Measurements from ENCODE around the gene PPAT.
"Not testable (repeated sequence)": the region's sequence is repeated elsewhere in the genome, so short reads cannot be mapped to it uniquely, and the experiment has no call there.

PPAT gene

GRCh38 chr4:56435140-56435926, at the start of gene PPAT:
PPAT (minus strand) TSS chr4:56435615; CDS start chr4:56435477, 138 bp downstream.
- Mint-ChIP-seq H3K36me3 (ENCODE audit: low read depth) (peaks cover 79% of the 10 kb centered on the region), H3K27me3 (no peaks in the 10 kb centered on the region), H3K4me3 (peak within 1 kb of the TSS; percentile 94), H3K9me3 (no peaks in the 10 kb centered on the region), H3K4me1 (ENCODE audit: low read depth) (peaks cover 51% of the 10 kb centered on the region), H3K27ac (peak within 1 kb of the TSS; percentile 96)
- DNase-seq = peak; percentile 99

GRCh38 chr4:56480691-56481090, 45.3 kb upstream of the PPAT start:
- Mint-ChIP-seq H3K9me3 (no peaks in the 10 kb centered on the region), H3K4me3 (no peak overlapping the region), H3K4me1 (ENCODE audit: low read depth) (no peaks in the 10 kb centered on the region), H3K27me3 (no peaks in the 10 kb centered on the region), H3K27ac (no peak overlapping the region), H3K36me3 (ENCODE audit: low read depth) (peaks cover 89% of the 10 kb centered on the region)
- DNase-seq = no peak

- H3K4me3 Mint-ChIP-seq = no peak overlapping the region
- H3K27me3 Mint-ChIP-seq = no peaks in the 10 kb centered on the region
- H3K9me3 Mint-ChIP-seq = no peaks in the 10 kb centered on the region
- H3K27ac Mint-ChIP-seq = no peak overlapping the region
- no peaks in the 10 kb centered on the region for H3K4me1 Mint-ChIP-seq (ENCODE audit: low read depth)
- DNase-seq = no peak
- H3K36me3 Mint-ChIP-seq (ENCODE audit: low read depth) = peaks cover 91% of the 10 kb centered on the region
These were observed 41.8 kb upstream of the PPAT start for GRCh38 chr4:56477192-56477702.

GRCh38 chr4:56475917-56476316, 40.5 kb upstream of the PPAT start:
- DNase-seq = no peak
- Mint-ChIP-seq H3K4me3 (no peak overlapping the region), H3K27ac (no peak overlapping the region), H3K4me1 (ENCODE audit: low read depth) (peaks cover 2% of the 10 kb centered on the region), H3K9me3 (no peaks in the 10 kb centered on the region), H3K36me3 (ENCODE audit: low read depth) (peaks cover 98% of the 10 kb centered on the region), H3K27me3 (no peaks in the 10 kb centered on the region)

GRCh38 chr4:56469489-56470210, 34.2 kb upstream of the PPAT start:
- H3K27ac Mint-ChIP-seq = peak overlapping the region; percentile 73
- no peaks in the 10 kb centered on the region for H3K9me3 Mint-ChIP-seq
- DNase-seq = no peak
- peak overlapping the region; percentile 98 for H3K4me3 Mint-ChIP-seq
- peaks cover 39% of the 10 kb centered on the region for H3K4me1 Mint-ChIP-seq (ENCODE audit: low read depth)
- H3K27me3 Mint-ChIP-seq = no peaks in the 10 kb centered on the region
- H3K36me3 Mint-ChIP-seq (ENCODE audit: low read depth) = peaks cover 85% of the 10 kb centered on the region

GRCh38 chr4:56468097-56468422, 32.6 kb upstream of the PPAT start:
- peaks cover 50% of the 10 kb centered on the region for H3K4me1 Mint-ChIP-seq (ENCODE audit: low read depth)
- DNase-seq = no peak
- H3K27ac Mint-ChIP-seq = peak overlapping the region; percentile 99
- peak overlapping the region; percentile 98 for H3K4me3 Mint-ChIP-seq
- peaks cover 85% of the 10 kb centered on the region for H3K36me3 Mint-ChIP-seq (ENCODE audit: low read depth)
- no peaks in the 10 kb centered on the region for H3K27me3 Mint-ChIP-seq
- no peaks in the 10 kb centered on the region for H3K9me3 Mint-ChIP-seq

GRCh38 chr4:56467284-56468096, 32.1 kb upstream of the PPAT start, which contains the start of gene SRP72:
SRP72 (plus strand) TSS chr4:56467617; CDS start chr4:56467636, 19 bp downstream.
- H3K36me3 Mint-ChIP-seq (ENCODE audit: low read depth) = peaks cover 85% of the 10 kb centered on the region
- peak within 1 kb of the TSS; percentile 98 for H3K4me3 Mint-ChIP-seq
- H3K9me3 Mint-ChIP-seq = no peaks in the 10 kb centered on the region
- H3K4me1 Mint-ChIP-seq (ENCODE audit: low read depth) = peaks cover 51% of the 10 kb centered on the region
- DNase-seq = peak; percentile 89
- H3K27me3 Mint-ChIP-seq = no peaks in the 10 kb centered on the region
- H3K27ac Mint-ChIP-seq = peak within 1 kb of the TSS; percentile 99

- Mint-ChIP-seq H3K4me3 (peak overlapping the region; percentile 98), H3K36me3 (ENCODE audit: low read depth) (peaks cover 85% of the 10 kb centered on the region), H3K4me1 (ENCODE audit: low read depth) (peaks cover 56% of the 10 kb centered on the region)
These were observed 31.5 kb upstream of the PPAT start for GRCh38 chr4:56466910-56467283.

GRCh38 chr4:56466296-56466761, 30.9 kb upstream of the PPAT start:
- Mint-ChIP-seq H3K4me3 (peak overlapping the region; percentile 98), H3K27ac (peak overlapping the region; percentile 99), H3K36me3 (ENCODE audit: low read depth) (peaks cover 85% of the 10 kb centered on the region), H3K4me1 (ENCODE audit: low read depth) (peaks cover 54% of the 10 kb centered on the region)
- DNase-seq, H3K9me3 Mint-ChIP-seq, H3K27me3 Mint-ChIP-seq: not testable (repeated sequence)

More at GRCh38 chr4:56466910-56467283, 31.5 kb upstream of the PPAT start:
- H3K27me3 Mint-ChIP-seq = no peaks in the 10 kb centered on the region
- H3K27ac Mint-ChIP-seq = peak overlapping the region; percentile 99
- DNase-seq = no peak
- no peaks in the 10 kb centered on the region for H3K9me3 Mint-ChIP-seq

GRCh38 chr4:56465599-56466295, 30.3 kb upstream of the PPAT start:
- H3K36me3 Mint-ChIP-seq (ENCODE audit: low read depth) = peaks cover 85% of the 10 kb centered on the region
- H3K27me3 Mint-ChIP-seq = no peaks in the 10 kb centered on the region
- no peak for DNase-seq
- peaks cover 55% of the 10 kb centered on the region for H3K4me1 Mint-ChIP-seq (ENCODE audit: low read depth)
- peak overlapping the region; percentile 98 for H3K4me3 Mint-ChIP-seq
- H3K27ac Mint-ChIP-seq = peak overlapping the region; percentile 99
- no peaks in the 10 kb centered on the region for H3K9me3 Mint-ChIP-seq

GRCh38 chr4:56464581-56464980, 29.2 kb upstream of the PPAT start:
- Mint-ChIP-seq H3K36me3 (ENCODE audit: low read depth) (peaks cover 86% of the 10 kb centered on the region), H3K9me3 (no peaks in the 10 kb centered on the region), H3K4me1 (ENCODE audit: low read depth) (peaks cover 57% of the 10 kb centered on the region), H3K27ac (peak overlapping the region; percentile 72), H3K4me3 (peak overlapping the region; percentile 21), H3K27me3 (no peaks in the 10 kb centered on the region)
- DNase-seq = no peak

- H3K4me1 Mint-ChIP-seq (ENCODE audit: low read depth) = peaks cover 49% of the 10 kb centered on the region
- no peaks in the 10 kb centered on the region for H3K27me3 Mint-ChIP-seq
- DNase-seq = no peak
- H3K4me3 Mint-ChIP-seq = no peak overlapping the region
- no peaks in the 10 kb centered on the region for H3K9me3 Mint-ChIP-seq
- peaks cover 88% of the 10 kb centered on the region for H3K36me3 Mint-ChIP-seq (ENCODE audit: low read depth)
- H3K27ac Mint-ChIP-seq = peak overlapping the region; percentile 72
These were observed 28.3 kb upstream of the PPAT start for GRCh38 chr4:56463711-56464110.

- Mint-ChIP-seq H3K4me3 (no peak overlapping the region), H3K36me3 (ENCODE audit: low read depth) (peaks cover 90% of the 10 kb centered on the region), H3K27ac (peak overlapping the region; percentile 35), H3K27me3 (no peaks in the 10 kb centered on the region), H3K9me3 (no peaks in the 10 kb centered on the region), H3K4me1 (ENCODE audit: low read depth) (peaks cover 48% of the 10 kb centered on the region)
- no peak for DNase-seq
These were observed 26.7 kb upstream of the PPAT start for GRCh38 chr4:56462157-56462556.

GRCh38 chr4:56460085-56460484, 24.7 kb upstream of the PPAT start:
- H3K36me3 Mint-ChIP-seq (ENCODE audit: low read depth) = peaks cover 97% of the 10 kb centered on the region
- H3K4me3 Mint-ChIP-seq = no peak overlapping the region
- no peaks in the 10 kb centered on the region for H3K27me3 Mint-ChIP-seq

More at GRCh38 chr4:56460085-56460484, 24.7 kb upstream of the PPAT start:
- DNase-seq = no peak
- Mint-ChIP-seq H3K4me1 (ENCODE audit: low read depth) (peaks cover 40% of the 10 kb centered on the region), H3K9me3 (no peaks in the 10 kb centered on the region), H3K27ac (peak overlapping the region; percentile 73)

Data from activated T-cell treated with anti-CD3 and anti-CD28 coated beads, Interleukin-2, amount 50 U/mL, for 24 hours (primary cell).